Effector memory CD8-positive, alpha-beta T cell (primary cell): ENCODE measurements around the gene ZNF324B.
"Not testable (repeated sequence)": the region's sequence is repeated elsewhere in the genome, so short reads cannot be mapped to it uniquely, and the experiment has no call there.

Source experiments
- ATAC-seq: fragments of 150-1000 bp; cut with Tn5 transposase; replicated peaks from 2 replicates; pipeline ENCODE4 v1.10.0; 2021; ENCODE audit warnings: mild to moderate bottlenecking, moderate library complexity
- DNase-seq, 3 experiments: peaks; one replicate each; pipeline ENCODE4 v3.0.0; 2021
- H3K27ac Mint-ChIP-seq, 2 donors: one replicate each; pipeline ENCODE4 v1.8.0; 2022; ENCODE audit warnings: mild to moderate bottlenecking in 2 of 2, mixed read lengths in 2 of 2, moderate library complexity in 2 of 2
- H3K27me3 Mint-ChIP-seq, 2 donors: one replicate each; pipeline ENCODE4 v1.8.0; 2022; ENCODE audit warnings: mixed read lengths in 2 of 2
- H3K36me3 Mint-ChIP-seq: one replicate; pipeline ENCODE4 v1.8.0; 2022; ENCODE audit warnings: mild to moderate bottlenecking, moderate library complexity, mixed read lengths; ENCODE audit not compliant: insufficient read depth
- H3K4me1 Mint-ChIP-seq, 2 donors: one replicate each; pipeline ENCODE4 v1.8.0; 2022; ENCODE audit warnings: low read depth in 2 of 2, mixed read lengths in 2 of 2
- H3K4me3 Mint-ChIP-seq, 2 donors: one replicate each; pipeline ENCODE4 v1.8.0; 2022; ENCODE audit warnings: mild to moderate bottlenecking in 2 of 2, mixed read lengths in 2 of 2, moderate library complexity in 2 of 2
- H3K9me3 Mint-ChIP-seq, 2 donors: one replicate each; pipeline ENCODE4 v1.8.0; 2022; ENCODE audit warnings: mixed read lengths in 2 of 2

The ZNF324B gene

GRCh38 chr19:58434217-58434616, 17.2 kb upstream of the ZNF324B start:
- Mint-ChIP-seq H3K27ac (no peak overlapping the region), H3K27me3 (no peaks in the 10 kb centered on the region), H3K9me3 (peaks cover 10 to 21% of the 10 kb centered on the region in 2 donors), H3K4me3 (no peak overlapping the region), H3K4me1 (peaks cover 2 to 6% of the 10 kb centered on the region in 2 donors), H3K36me3 (peaks cover 33% of the 10 kb centered on the region)
- no peak for ATAC-seq
- no peak for DNase-seq

GRCh38 chr19:58439576-58440554, 11.6 kb upstream of the ZNF324B start, which contains the start of gene ZNF132:
Gene ZNF132, minus strand, starts transcription at chr19:58440153. Its CDS starts 332 bp downstream, at chr19:58439821.
- DNase-seq (peak; percentile 90 to 91 (median 91)), ATAC-seq (peak; percentile 97)
- Mint-ChIP-seq H3K27ac (peak within 1 kb of the TSS; percentile 92 to 95), H3K9me3 (peaks cover 16 to 43% of the 10 kb centered on the region in 2 donors), H3K4me1 (peaks cover 13 to 19% of the 10 kb centered on the region in 2 donors), H3K36me3 (peaks cover 42% of the 10 kb centered on the region), H3K27me3 (peaks cover 0 to 13% of the 10 kb centered on the region in 2 donors), H3K4me3 (peak within 1 kb of the TSS; percentile 88 to 93)

DNA sequence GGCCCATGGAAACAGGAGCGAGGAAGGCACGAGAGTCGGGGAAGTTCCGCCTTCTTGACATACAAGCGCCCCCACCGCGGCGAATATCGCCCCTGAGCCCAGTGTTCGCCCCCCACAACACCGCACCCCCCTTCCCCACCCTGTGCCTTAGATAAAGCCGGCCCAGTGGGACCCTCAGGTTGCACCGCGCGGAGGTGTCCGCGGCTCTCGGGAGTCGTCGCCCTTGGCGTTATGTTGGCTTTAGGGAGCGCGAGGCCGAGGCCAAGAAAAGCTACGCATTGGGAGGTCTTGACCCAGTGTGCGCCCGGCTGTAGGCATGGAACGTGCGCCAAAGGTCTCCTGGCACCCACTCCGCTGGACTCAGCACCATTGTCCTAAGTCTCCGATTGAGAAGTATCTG, 10.9 kb upstream of the ZNF324B start:
- DNase-seq, result no peak
- no peak for ATAC-seq
- Mint-ChIP-seq H3K36me3 (peaks cover 37% of the 10 kb centered on the region), H3K4me3 (peak overlapping the region; percentile 88 to 93), H3K4me1 (peaks cover 13 to 19% of the 10 kb centered on the region in 2 donors), H3K27ac (peak overlapping the region; percentile 92 to 95), H3K27me3 (peaks cover 0 to 15% of the 10 kb centered on the region in 2 donors), H3K9me3 (peaks cover 16 to 43% of the 10 kb centered on the region in 2 donors)

GRCh38 chr19:58442986-58443385, 8.4 kb upstream of the ZNF324B start:
- peaks cover 11 to 31% of the 10 kb centered on the region in 2 donors for H3K9me3 Mint-ChIP-seq
- not testable (repeated sequence) for H3K4me3 Mint-ChIP-seq, DNase-seq, H3K27ac Mint-ChIP-seq, ATAC-seq
- H3K27me3 Mint-ChIP-seq, result peaks cover 15 to 36% of the 10 kb centered on the region in 2 donors
- H3K4me1 Mint-ChIP-seq, result peaks cover 13 to 18% of the 10 kb centered on the region in 2 donors
- H3K36me3 Mint-ChIP-seq, result peaks cover 16% of the 10 kb centered on the region

- peaks cover 13% of the 10 kb centered on the region for H3K36me3 Mint-ChIP-seq
- ATAC-seq, DNase-seq, H3K4me3 Mint-ChIP-seq, H3K27ac Mint-ChIP-seq, H3K9me3 Mint-ChIP-seq: not testable (repeated sequence)
- peaks cover 31 to 48% of the 10 kb centered on the region in 2 donors for H3K27me3 Mint-ChIP-seq
- H3K4me1 Mint-ChIP-seq, result peaks cover 19 to 21% of the 10 kb centered on the region in 2 donors
These were observed 2.6 kb upstream of the ZNF324B start for GRCh38 chr19:58448860-58449259.

DNA sequence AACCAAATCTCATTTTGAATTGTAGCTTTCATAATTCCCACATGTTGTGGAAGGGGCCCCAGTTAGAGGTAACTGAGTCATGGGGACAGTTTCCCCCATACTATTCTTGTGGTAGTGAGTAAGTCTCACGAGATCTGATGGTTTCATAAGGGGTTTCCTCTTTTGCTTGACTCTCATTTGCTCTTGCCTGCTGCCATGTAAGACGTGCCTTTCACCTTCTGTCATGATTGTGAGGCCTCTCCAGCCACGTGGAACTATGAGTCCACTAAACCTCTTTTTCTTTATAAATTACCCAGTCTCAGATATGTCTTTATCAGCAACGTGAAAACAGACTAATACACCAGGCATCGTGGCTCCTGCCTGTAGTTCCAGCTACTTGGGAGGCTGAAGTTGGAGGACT, 1.4 kb upstream of the ZNF324B start:
- DNase-seq, H3K9me3 Mint-ChIP-seq, H3K4me3 Mint-ChIP-seq, ATAC-seq: not testable (repeated sequence)
- H3K27me3 Mint-ChIP-seq, result peaks cover 31 to 36% of the 10 kb centered on the region in 2 donors
- peaks cover 13% of the 10 kb centered on the region for H3K36me3 Mint-ChIP-seq
- H3K27ac Mint-ChIP-seq, result peak overlapping the region; percentile 47 to 92
- peaks cover 18 to 19% of the 10 kb centered on the region in 2 donors for H3K4me1 Mint-ChIP-seq

DNA sequence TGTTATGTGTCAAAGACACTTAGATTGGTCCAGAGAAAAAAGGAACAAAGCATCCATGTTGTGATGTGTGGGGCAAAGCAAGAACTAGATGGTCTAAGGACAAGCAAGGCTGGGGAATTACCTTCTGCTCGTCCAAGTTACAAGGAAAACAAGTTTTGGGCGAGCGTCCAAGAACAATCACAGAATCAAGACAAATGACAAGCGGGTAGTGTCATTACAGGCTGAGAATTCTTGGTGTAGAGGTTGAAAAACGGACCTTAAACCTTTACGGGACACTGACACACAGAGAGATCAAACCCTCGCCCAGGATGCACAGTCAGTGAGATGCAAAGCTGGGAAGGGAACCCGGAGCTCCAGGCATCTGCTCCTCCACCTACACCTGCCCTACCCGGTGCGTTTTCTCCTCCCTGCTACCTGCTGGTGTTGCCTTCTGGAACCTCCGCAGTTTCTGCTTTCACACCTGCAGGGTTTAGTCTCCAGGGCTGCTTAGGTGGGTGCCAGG, 515 bp upstream of the ZNF324B start:
- H3K27ac Mint-ChIP-seq, result peak overlapping the region; percentile 47 to 92
- H3K36me3 Mint-ChIP-seq, result peaks cover 16% of the 10 kb centered on the region
- DNase-seq, result no peak
- H3K4me3 Mint-ChIP-seq, result peak overlapping the region; percentile 88 to 94
- peaks cover 18 to 19% of the 10 kb centered on the region in 2 donors for H3K4me1 Mint-ChIP-seq
- H3K9me3 Mint-ChIP-seq, result peaks cover 0 to 2% of the 10 kb centered on the region in 2 donors
- peak; percentile 14 for ATAC-seq
- H3K27me3 Mint-ChIP-seq, result peaks cover 31 to 35% of the 10 kb centered on the region in 2 donors

GRCh38 chr19:58453743-58454142, 2.3 kb downstream of the ZNF324B start:
- peak overlapping the region in 1 of 2 donors; percentile 4 for H3K4me3 Mint-ChIP-seq
- DNase-seq (no peak), ATAC-seq (no peak)
- peaks cover 18 to 19% of the 10 kb centered on the region in 2 donors for H3K4me1 Mint-ChIP-seq
- peaks cover 33% of the 10 kb centered on the region for H3K36me3 Mint-ChIP-seq
- no peak overlapping the region for H3K27ac Mint-ChIP-seq
- no peaks in the 10 kb centered on the region for H3K9me3 Mint-ChIP-seq
- H3K27me3 Mint-ChIP-seq, result peaks cover 8 to 10% of the 10 kb centered on the region in 2 donors

- Mint-ChIP-seq H3K4me3 (no peak overlapping the region), H3K27me3 (no peaks in the 10 kb centered on the region), H3K27ac (no peak overlapping the region), H3K36me3 (peaks cover 31% of the 10 kb centered on the region), H3K9me3 (no peaks in the 10 kb centered on the region), H3K4me1 (peaks cover 18 to 19% of the 10 kb centered on the region in 2 donors)
- ATAC-seq, result no peak
- DNase-seq, result no peak
These were observed 3.9 kb downstream of the ZNF324B start for GRCh38 chr19:58455306-58455705.

- Mint-ChIP-seq H3K27me3 (no peaks in the 10 kb centered on the region), H3K4me1 (peaks cover 11 to 13% of the 10 kb centered on the region in 2 donors), H3K27ac (no peak overlapping the region), H3K36me3 (peaks cover 24% of the 10 kb centered on the region), H3K9me3 (no peaks in the 10 kb centered on the region), H3K4me3 (no peak overlapping the region)
- DNase-seq (no peak), ATAC-seq (no peak)
These were observed 4.7 kb downstream of the ZNF324B start for GRCh38 chr19:58456111-58456510.

GRCh38 chr19:58460039-58460438, 8.6 kb downstream of the ZNF324B start:
- Mint-ChIP-seq H3K4me1 (no peaks in the 10 kb centered on the region), H3K36me3 (peaks cover 20% of the 10 kb centered on the region), H3K27me3 (no peaks in the 10 kb centered on the region), H3K4me3 (no peak overlapping the region), H3K27ac (no peak overlapping the region), H3K9me3 (no peaks in the 10 kb centered on the region)
- no peak for ATAC-seq
- no peak for DNase-seq

GRCh38 chr19:58466089-58466759, 14.8 kb downstream of the ZNF324B start:
- Mint-ChIP-seq H3K27me3 (no peaks in the 10 kb centered on the region), H3K4me3 (peak overlapping the region; percentile 87 to 88), H3K9me3 (no peaks in the 10 kb centered on the region), H3K27ac (peak overlapping the region; percentile 90 to 91), H3K4me1 (peaks cover 13 to 20% of the 10 kb centered on the region in 2 donors), H3K36me3 (peaks cover 28% of the 10 kb centered on the region)
- no peak for DNase-seq
- ATAC-seq, result peak; percentile 9
